Tibial nerve (tissue), 3 donors: ENCODE data around the gene MRPS26.

Experiments
- CTCF ChIP-seq, 5 experiments: fragments of 200-600 bp in 3 of 5; fragments of 450-650 bp in 2 of 5; sonication (generic) in 3 of 5; IDR thresholded peaks; one replicate each; pipeline ENCODE4 v1.5.1; 2016 to 2019; ENCODE audit warnings: antibody characterized with exemption in 5 of 5, mild to moderate bottlenecking in 3 of 5, moderate library complexity in 2 of 5
- POLR2A ChIP-seq, 2 donors: fragments of 450-650 bp; IDR thresholded peaks; one replicate each; pipeline ENCODE4 v1.6.1; 2017; ENCODE audit warnings: antibody characterized with exemption in 2 of 2, mild to moderate bottlenecking in 2 of 2, moderate library complexity in 2 of 2

DNA sequence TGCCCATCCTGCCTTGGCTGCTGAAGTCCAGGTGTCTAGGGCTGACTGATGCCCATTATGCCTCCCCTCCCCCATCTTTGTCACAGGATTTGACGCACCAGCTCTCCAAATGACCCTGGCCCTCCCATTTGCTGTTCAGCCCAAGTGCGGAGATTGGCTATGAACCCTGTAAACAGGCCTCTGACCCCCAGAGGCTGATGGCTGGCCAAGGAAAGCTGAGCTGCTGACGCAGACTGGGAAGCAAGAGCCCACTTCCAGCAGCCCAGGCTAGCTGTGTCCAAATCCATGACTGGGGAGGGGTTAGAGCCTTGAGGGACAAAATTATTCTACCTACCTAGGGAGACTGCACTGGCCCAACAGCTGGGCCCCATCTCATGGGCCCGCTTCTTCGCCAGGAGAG, 3.2 kb upstream of the MRPS26 start:
- TF ChIP-seq POLR2A (IDR thresholded peaks at IDR 0.05) = no peak
- no peak for TF ChIP-seq CTCF (IDR thresholded peaks at IDR 0.05)
